ENCODE measurements around the gene MISP3.

- TF ChIP-seq POLR2A (IDR thresholded peaks at IDR 0.05; ENCODE audit: extremely low read depth, insufficient read length) (no peak), CTCF (IDR thresholded peaks at IDR 0.05; ENCODE audit: low read depth, low read length) (no peak), MYC (IDR thresholded peaks at IDR 0.05; ENCODE audit: low read depth, low read length) (no peak)
Observed at GRCh38 chr19:14090509-14091080, 18.0 kb downstream of the MISP3 start, which contains the start of gene SAMD1.
